ENCODE results near the gene RPS25.

- TF ChIP-seq, protein P1, sequence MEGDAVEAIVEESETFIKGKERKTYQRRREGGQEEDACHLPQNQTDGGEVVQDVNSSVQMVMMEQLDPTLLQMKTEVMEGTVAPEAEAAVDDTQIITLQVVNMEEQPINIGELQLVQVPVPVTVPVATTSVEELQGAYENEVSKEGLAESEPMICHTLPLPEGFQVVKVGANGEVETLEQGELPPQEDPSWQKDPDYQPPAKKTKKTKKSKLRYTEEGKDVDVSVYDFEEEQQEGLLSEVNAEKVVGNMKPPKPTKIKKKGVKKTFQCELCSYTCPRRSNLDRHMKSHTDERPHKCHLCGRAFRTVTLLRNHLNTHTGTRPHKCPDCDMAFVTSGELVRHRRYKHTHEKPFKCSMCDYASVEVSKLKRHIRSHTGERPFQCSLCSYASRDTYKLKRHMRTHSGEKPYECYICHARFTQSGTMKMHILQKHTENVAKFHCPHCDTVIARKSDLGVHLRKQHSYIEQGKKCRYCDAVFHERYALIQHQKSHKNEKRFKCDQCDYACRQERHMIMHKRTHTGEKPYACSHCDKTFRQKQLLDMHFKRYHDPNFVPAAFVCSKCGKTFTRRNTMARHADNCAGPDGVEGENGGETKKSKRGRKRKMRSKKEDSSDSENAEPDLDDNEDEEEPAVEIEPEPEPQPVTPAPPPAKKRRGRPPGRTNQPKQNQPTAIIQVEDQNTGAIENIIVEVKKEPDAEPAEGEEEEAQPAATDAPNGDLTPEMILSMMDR (IDR thresholded peaks at IDR 0.05) = no peak
- TF ChIP-seq POLR2AphosphoS5 (IDR thresholded peaks at IDR 0.05) = no peak
- TF ChIP-seq POLR2A (IDR thresholded peaks at IDR 0.05) = no peak
Measured at GRCh38 chr11:119031912-119032280, 13.8 kb upstream of the RPS25 start.
